Left cardiac atrium (tissue), 4 donors: ENCODE data around the gene NUP210. TPM values are rescaled to one million over a fixed set of nuclear protein-coding genes. Genes with fewer than 3 reads are reported as not detected.
"Not testable (repeated sequence)": the region's sequence is repeated elsewhere in the genome, so short reads cannot be mapped to it uniquely, and the experiment has no call there.

Experiments used
- ATAC-seq, 2 donors: fragments of 200-7000 bp; cut with Tn5 transposase; one replicate each; pipeline ENCODE4 v1.9.1; 2020; ENCODE audit warnings: mild to moderate bottlenecking in 2 of 2, moderate library complexity in 2 of 2
- DNase-seq: peaks from one replicate; pipeline ENCODE4 v3.0.0-alpha.2; 2020
- intact Hi-C, 2 donors: fragments of 100-400 bp; cut with DNase I; formaldehyde crosslinking; loops; one replicate each; pipeline versions ENCODE4 v1.14.1 to v1.15.1; 2022 to 2023
- total RNA-seq, 2 donors: library from RNA; stranded (reverse); fragmentation: NEBNext Ultra II Directional; extraction: Animal tissue kit (Norgen Biotek cat#: 25700); gene quantifications; one replicate each; pipeline ENCODE4 v1.2.1, GENCODE V29; 2021
- donor health status: DM: no; HTN: yes; CAD: no.
- donor health status: DM: no; HTN: yes; CAD: no; lungs with severe emphysema.
- donor health status: DM: yes; HTN: yes; CAD: no.
- donor health status: Dilated cardiomyopathy.

Gene NUP210
- total RNA-seq, 2 donors from 2014 or later = 2.8 to 4.7 TPM

- ATAC-seq = no peak
- intact Hi-C loops = no loop called here
- DNase-seq = no peak
Observed at GRCh38 chr3:13433912-13434311, 13.8 kb upstream of the NUP210 start.

GRCh38 chr3:13432093-13432492 is 12.0 kb upstream of the NUP210 start:
- intact Hi-C loops = no loop called here
- DNase-seq (no peak), ATAC-seq (no peak)

GRCh38 chr3:13430411-13430875 is 10.3 kb upstream of the NUP210 start:
- ATAC-seq, DNase-seq, intact Hi-C loops: not testable (repeated sequence)

- intact Hi-C loops = no loop called here
- no peak for DNase-seq
- no peak for ATAC-seq
Observed at GRCh38 chr3:13429631-13430291, 9.6 kb upstream of the NUP210 start.

- ATAC-seq, intact Hi-C loops, DNase-seq: not testable (repeated sequence)
Observed at GRCh38 chr3:13428678-13429077, 8.6 kb upstream of the NUP210 start.

GRCh38 chr3:13427662-13428603 is 7.8 kb upstream of the NUP210 start:
- DNase-seq (no peak), ATAC-seq (no peak)
- intact Hi-C loops = no loop called here

GRCh38 chr3:13426591-13426990 is 6.5 kb upstream of the NUP210 start:
- no peak for DNase-seq
- intact Hi-C loops = no loop called here
- no peak for ATAC-seq

- intact Hi-C loops = no loop called here
- ATAC-seq (no peak), DNase-seq (no peak)
Observed at GRCh38 chr3:13425689-13426088, 5.6 kb upstream of the NUP210 start.

GRCh38 chr3:13424865-13425617 is 4.9 kb upstream of the NUP210 start:
- DNase-seq (no peak), ATAC-seq (no peak)
- intact Hi-C loops = no loop called here

GRCh38 chr3:13424141-13424844 is 4.2 kb upstream of the NUP210 start:
- ATAC-seq = no peak
- DNase-seq = no peak
- intact Hi-C loops = no loop called here

GRCh38 chr3:13420831-13421765 is 976 bp upstream of the NUP210 start:
- intact Hi-C loops = no loop called here
- DNase-seq (no peak), ATAC-seq (peak; percentile 13 to 23)

- peak; percentile 47 for DNase-seq
- intact Hi-C loops = no loop called here
- peak; percentile 72 to 86 for ATAC-seq
Observed at GRCh38 chr3:13419505-13420044, 547 bp downstream of the NUP210 start.

- intact Hi-C loops = no loop called here
- no peak for ATAC-seq
Observed at GRCh38 chr3:13417166-13417947, 2.8 kb downstream of the NUP210 start.

GRCh38 chr3:13415997-13416793 is 3.9 kb downstream of the NUP210 start:
- DNase-seq (no peak), ATAC-seq (no peak)
- intact Hi-C loops = no loop called here

More at GRCh38 chr3:13417166-13417947, 2.8 kb downstream of the NUP210 start:
- no peak for DNase-seq

- ATAC-seq (no peak), DNase-seq (no peak)
- intact Hi-C loops = no loop called here
Observed at GRCh38 chr3:13415236-13415986, 4.7 kb downstream of the NUP210 start.
